CD4-positive, alpha-beta T cell treated with Interleukin-4 for 4 hours (primary cell): ENCODE data around the gene ST6GALNAC6.
"Not testable (repeated sequence)": the region's sequence is repeated elsewhere in the genome, so short reads cannot be mapped to it uniquely, and the experiment has no call there.

Experiments
- DNase-seq: peaks from one replicate; pipeline ENCODE4 v3.0.0-alpha.2; 2020

The ST6GALNAC6 gene

GRCh38 chr9:127887792-127888191 lies 11.6 kb downstream of the ST6GALNAC6 start:
- DNase-seq: no peak

- DNase-seq: no peak
Measured at GRCh38 chr9:127886401-127886972, 12.9 kb downstream of the ST6GALNAC6 start.

- no peak for DNase-seq
Measured at GRCh38 chr9:127885508-127886281, 13.7 kb downstream of the ST6GALNAC6 start.

GRCh38 chr9:127884976-127885490 lies 14.4 kb downstream of the ST6GALNAC6 start:
- DNase-seq: no peak

- no peak for DNase-seq
Measured at GRCh38 chr9:127884427-127884911, 14.9 kb downstream of the ST6GALNAC6 start.

GRCh38 chr9:127883959-127884358 lies 15.4 kb downstream of the ST6GALNAC6 start:
- no peak for DNase-seq

GRCh38 chr9:127881715-127882114 lies 17.7 kb downstream of the ST6GALNAC6 start:
- not testable (repeated sequence) for DNase-seq

GRCh38 chr9:127880143-127880542 lies 19.3 kb downstream of the ST6GALNAC6 start:
- DNase-seq: no peak

- DNase-seq: no peak
Measured at GRCh38 chr9:127878652-127879390, 20.6 kb downstream of the ST6GALNAC6 start.

- DNase-seq: no peak
Measured at GRCh38 chr9:127878001-127878651, 21.3 kb downstream of the ST6GALNAC6 start.

- no peak for DNase-seq
Measured at GRCh38 chr9:127877566-127877998, 21.8 kb downstream of the ST6GALNAC6 start, which contains the start of gene AK1. Gene AK1 (minus strand): TSS chr9:127877675. CDS start chr9:127874617, 3,058 bp downstream.

GRCh38 chr9:127876764-127877562 lies 22.4 kb downstream of the ST6GALNAC6 start:
- no peak for DNase-seq

GRCh38 chr9:127876026-127876763 lies 23.2 kb downstream of the ST6GALNAC6 start:
- DNase-seq: no peak

GRCh38 chr9:127875306-127875966 lies 24.0 kb downstream of the ST6GALNAC6 start:
- no peak for DNase-seq

GRCh38 chr9:127874301-127875221 lies 24.8 kb downstream of the ST6GALNAC6 start:
- DNase-seq: no peak

GRCh38 chr9:127873886-127874285 lies 25.5 kb downstream of the ST6GALNAC6 start:
- DNase-seq: no peak

GRCh38 chr9:127873223-127873691 lies 26.1 kb downstream of the ST6GALNAC6 start:
- no peak for DNase-seq

GRCh38 chr9:127872369-127873222 lies 26.8 kb downstream of the ST6GALNAC6 start:
- no peak for DNase-seq
